GM20431 (cell line): ENCODE data around the gene KATNB1.
"Not testable (repeated sequence)": the region's sequence is repeated elsewhere in the genome, so short reads cannot be mapped to it uniquely, and the experiment has no call there.

ENCODE experiments used
- in situ Hi-C: fragments of 300-500 bp; cut with MseI, MboI; formaldehyde crosslinking; loops from one replicate; pipeline ENCODE4 v1.15.0; 2020; ENCODE audit warnings: low sequenced_read_pairs; ENCODE audit not compliant: unreplicated experiment

Gene KATNB1

DNA sequence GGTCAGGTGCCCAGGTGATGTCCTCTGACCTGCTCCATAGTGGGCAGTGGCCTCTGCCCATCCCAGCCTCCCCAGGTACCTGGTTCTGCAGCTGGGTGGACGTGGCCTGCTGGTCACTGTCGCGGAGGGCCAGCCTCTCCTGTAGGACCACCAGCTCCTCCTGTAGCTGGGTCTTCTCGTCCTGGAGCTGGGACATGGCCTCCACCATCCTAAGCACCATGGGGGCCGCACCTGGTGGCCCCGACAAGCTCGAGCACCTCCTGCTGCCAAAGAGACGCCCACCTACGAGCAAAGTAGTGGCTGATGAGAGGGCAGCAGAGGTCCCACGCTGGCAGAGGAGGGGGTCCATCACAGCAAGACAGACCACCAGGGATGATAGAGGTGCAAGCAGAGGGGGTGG, 49.8 kb downstream of the KATNB1 start:
- in situ Hi-C loops: no loop called here

- in situ Hi-C loops: no loop called here
Measured at GRCh38 chr16:57785924-57786323, 50.4 kb downstream of the KATNB1 start.

- in situ Hi-C loops: no loop called here
Measured at GRCh38 chr16:57786632-57787518, 51.3 kb downstream of the KATNB1 start.

DNA sequence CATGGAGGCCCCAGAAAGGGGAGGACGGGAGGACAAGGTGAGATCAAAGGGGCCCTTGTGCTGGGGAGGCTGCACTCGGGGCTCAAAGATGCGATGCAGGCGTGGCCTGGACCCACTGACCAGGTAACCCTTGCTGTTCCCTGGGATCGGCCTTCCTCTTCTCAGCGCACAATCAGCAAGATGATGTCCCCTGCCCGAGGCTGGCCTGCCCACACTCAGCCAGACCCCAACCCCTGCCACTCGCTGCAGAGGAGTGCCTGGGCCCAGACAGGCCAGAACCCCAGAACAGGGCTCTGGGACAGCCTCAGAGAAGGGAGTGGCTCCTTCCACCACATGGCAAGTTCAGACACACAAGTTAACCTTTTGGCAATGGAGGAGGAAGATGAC, 51.9 kb downstream of the KATNB1 start:
- in situ Hi-C loops: no loop called here

GRCh38 chr16:57788252-57788841, 52.8 kb downstream of the KATNB1 start:
- in situ Hi-C loops: no loop called here

DNA sequence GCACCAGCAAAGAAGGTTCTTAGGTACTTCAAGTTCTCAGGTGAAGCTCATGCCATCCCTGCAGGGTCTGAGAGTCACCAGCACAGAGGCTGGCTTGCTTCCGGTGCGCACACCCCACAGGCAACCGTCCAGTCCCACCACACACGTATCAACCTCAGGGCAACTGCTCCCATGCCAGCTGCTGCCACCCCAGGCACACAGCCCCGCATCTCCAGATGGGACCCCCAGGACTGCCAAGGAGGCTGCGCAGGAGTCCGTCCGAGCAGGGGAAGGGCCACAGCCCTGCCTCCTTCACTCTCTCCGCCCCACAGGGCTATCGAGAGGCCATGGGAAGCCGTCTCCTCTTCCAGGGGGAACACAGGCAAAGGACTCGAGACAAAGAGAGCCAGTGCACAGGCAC, 53.4 kb downstream of the KATNB1 start:
- in situ Hi-C loops: no loop called here

DNA sequence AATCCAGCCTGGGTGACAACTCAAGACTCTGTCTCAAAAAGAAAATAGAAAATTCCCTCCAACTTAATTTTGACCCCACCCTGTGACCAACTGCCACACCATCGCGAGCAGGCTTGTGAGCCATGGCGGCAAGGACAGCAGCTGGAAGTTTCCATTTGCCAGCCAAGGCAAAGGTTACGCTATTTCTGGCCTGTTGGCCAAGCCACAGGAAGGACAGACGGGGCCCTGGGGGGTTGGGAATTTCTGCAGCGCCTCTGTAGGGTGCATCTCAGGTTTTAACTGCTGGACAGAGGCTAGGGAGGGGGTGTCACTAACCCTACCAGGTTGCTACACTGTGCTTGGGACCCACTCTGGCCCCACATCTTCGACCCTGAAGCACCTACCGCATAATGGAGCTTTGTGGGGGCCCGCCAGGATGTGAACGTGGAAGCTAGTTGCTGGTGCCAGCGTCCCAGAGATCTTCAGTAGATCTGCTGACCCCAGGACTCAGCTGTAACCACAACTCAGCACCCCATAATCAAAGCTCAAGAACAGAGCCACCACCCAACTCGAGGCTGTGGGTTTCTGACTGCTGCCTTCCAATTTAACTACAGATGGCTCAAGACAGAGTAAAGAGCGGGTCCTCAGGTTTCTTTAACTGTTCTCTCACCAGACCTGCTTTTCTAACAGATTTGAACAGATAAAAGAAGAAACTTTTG, 55.8 kb downstream of the KATNB1 start:
- in situ Hi-C loops: no loop called here

GRCh38 chr16:57791893-57792461, 56.4 kb downstream of the KATNB1 start:
- in situ Hi-C loops: no loop called here

DNA sequence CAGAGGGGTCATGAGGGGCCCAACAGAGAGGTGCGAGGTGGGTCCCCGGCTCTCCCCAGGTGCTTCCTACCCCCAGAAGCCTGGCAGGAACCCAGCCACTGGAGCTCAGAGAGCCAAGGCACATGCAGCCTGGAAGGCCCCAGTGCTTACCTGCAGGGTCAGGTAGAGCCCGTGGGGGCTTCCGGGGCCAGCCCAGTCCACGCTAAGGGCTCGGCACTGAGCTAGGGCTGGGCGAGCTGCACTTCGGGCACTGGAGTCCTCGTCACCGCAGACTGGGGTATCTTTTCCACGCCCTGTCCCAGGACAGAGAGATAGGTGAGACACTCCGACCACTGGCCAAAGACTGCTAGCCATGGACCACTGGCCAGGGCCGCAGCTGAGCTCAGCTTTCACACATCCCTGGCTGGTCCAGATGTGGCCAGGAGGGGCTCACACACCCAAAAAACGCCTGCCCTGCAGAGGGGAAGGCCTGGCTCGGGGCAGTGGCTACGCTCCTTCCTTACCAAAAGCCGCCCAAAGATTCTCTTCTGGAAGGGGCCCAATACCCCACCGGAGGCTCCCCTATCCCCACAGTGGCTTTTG, 59.4 kb downstream of the KATNB1 start:
- in situ Hi-C loops: no loop called here

DNA sequence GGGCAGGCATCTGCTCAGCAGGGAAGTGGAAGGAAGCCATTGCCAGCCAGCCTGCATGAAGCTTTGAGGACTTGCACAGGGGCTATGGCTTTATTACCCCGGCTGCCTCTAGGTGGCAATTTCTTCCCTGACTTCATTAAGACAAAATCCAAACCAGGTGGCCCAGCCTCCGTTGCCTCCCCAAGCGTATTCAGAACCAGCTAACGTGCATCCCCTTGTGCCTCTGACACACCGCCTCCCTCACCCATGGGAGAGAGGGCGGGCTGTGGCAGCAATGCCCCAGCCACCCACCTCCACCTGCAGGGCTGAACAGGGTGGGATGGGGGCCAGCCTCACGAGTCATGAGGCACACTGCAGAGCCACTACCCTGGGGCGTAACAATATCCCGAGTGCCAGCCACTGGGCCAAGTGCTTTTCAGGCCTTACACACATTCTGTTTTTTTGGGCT, 59.9 kb downstream of the KATNB1 start:
- in situ Hi-C loops: no loop called here

GRCh38 chr16:57796014-57796413, 60.4 kb downstream of the KATNB1 start:
- in situ Hi-C loops: not testable (repeated sequence)

DNA sequence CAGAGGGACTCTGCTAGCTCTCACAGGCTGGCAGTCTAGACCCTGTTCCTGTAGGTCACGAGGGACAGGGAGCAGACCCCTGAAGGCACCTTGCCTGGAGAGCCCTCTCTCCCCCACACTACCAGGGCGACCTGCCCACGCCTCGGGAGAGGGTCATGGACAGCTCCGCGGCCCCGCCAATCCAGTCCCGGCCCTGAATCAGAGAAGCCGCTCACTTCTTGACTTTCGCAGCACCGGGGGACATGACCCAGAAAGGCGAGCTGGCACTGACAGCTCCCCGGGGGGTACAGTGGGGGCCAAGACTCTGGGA, 61.6 kb downstream of the KATNB1 start:
- in situ Hi-C loops: no loop called here

- in situ Hi-C loops: no loop called here
Measured at GRCh38 chr16:57797526-57798266, 62.1 kb downstream of the KATNB1 start.

DNA sequence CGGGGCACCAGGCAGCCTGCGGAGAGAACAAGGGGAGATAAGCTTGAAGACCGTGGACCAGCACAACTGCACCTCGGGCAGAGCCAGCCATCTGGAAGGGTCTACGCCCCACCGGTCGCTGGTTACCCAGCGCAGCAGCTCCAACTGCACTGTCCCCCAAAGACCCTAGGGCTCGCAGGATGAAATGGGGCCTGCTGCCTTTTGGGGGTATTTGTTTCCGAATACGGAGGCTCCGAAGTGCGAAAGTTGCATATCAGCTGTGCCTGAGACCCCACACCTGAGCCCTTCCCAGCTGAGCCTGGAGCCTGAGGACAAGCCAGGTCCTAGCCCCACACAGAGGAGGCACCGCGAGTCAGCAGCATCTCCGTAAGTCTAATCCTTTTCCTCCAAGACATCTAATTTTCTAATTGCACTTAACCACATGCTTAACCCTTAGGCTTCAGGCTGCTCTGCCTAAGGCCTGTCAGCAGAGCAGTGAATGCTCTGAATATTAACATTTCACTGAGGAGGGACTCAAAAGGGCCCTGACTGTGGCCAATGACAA, 62.8 kb downstream of the KATNB1 start:
- in situ Hi-C loops: no loop called here

DNA sequence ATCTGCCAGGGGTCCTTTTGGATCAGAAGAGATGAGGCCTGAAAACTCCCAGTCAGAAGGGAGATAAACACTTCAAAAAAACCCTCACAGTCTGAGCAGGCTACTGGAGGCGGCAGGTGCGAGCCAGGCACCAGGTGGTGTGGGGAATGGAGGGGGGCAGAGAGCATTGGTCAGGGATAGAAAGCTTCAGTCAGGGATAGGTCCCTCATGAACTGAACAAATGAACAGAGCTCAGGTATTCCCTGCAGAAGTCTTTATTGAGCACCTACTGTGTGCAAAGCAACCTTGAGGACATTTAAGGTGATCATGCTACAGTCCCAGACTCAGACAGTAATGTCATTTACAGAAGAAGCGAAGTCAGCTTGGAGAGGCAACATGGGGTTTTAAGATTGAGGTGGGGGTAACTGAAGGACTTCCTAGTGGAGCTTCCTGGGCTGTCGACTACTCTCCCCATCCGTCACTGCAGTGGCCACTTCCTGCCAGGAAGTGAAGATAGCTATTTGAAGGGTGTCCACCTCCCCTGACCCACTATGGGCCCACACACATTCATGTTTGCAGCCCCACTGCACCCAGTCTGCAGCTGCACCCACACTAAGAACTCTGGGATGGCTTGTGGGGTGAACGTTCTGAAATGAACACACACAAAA, 63.5 kb downstream of the KATNB1 start:
- in situ Hi-C loops: no loop called here

GRCh38 chr16:57799600-57800199, 64.1 kb downstream of the KATNB1 start:
- in situ Hi-C loops: no loop called here

DNA sequence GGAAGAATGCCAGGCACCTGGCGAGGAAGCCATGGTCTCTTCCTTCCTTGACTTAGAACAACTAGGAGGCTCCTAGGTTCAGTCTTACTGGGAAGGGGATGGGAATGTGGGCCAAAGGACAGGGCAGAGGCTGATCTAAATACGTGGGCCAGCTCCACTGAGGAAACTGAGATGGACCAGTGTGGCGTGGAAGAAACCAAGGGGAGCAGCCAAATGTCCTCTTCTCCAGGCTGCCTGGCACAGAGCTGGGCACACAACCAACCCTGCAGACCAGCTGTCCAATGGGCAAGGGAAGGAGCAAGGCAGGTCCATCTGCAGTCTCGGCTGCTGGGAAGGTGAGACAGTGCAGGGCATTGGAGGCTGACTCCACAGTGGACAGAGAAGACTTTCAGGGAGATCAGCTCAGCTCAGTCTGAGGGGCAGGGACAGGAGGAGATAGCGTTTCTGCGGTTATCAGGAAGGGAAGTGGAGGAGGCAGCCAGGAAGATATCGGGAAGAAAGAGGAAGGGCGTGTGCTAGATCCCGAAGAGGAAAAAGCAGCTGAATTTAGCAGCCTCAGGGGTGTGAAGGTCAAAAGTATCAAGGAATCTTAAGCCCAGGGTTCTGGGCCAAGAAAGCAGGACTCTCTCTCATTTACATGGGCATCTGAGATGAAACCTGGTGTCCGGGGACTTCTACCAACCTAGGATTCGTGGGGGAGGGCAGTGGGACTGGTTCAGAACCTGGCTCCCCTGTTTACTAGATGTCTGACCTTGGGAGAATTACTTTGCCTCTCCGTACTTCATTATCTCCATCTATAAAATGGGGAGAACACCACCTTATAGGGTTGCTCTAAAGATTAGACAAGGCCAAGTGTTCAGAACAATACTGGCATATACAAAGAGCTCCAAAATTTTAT, 64.9 kb downstream of the KATNB1 start:
- in situ Hi-C loops: no loop called here
